HS-5 (cell line): ENCODE results near the gene CPEB2.

Experiments
- DNase-seq: peaks from one replicate; pipeline ENCODE4 v3.0.0-alpha.2; 2012; ENCODE audit warnings: low read depth

Gene CPEB2

DNA sequence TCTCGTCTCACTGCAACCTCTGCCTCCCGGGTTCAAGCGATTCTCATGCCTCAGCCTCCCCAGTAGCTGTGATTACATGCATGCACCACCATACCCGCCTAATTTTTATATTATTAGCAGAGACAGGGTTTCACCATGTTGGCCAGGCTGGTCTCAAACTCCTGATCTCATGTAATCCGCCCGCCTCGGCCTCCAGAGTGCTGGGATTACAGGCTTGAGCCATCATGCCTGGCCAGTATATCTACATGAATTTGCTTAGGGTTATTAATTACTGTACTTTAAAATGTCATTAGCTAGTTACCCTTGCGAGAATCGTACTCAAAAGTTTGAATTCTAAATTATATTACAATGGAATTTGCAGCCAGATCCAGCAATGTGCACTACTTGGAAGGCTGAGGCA, 8.9 kb downstream of the CPEB2 start:
- DNase-seq: no peak

DNA sequence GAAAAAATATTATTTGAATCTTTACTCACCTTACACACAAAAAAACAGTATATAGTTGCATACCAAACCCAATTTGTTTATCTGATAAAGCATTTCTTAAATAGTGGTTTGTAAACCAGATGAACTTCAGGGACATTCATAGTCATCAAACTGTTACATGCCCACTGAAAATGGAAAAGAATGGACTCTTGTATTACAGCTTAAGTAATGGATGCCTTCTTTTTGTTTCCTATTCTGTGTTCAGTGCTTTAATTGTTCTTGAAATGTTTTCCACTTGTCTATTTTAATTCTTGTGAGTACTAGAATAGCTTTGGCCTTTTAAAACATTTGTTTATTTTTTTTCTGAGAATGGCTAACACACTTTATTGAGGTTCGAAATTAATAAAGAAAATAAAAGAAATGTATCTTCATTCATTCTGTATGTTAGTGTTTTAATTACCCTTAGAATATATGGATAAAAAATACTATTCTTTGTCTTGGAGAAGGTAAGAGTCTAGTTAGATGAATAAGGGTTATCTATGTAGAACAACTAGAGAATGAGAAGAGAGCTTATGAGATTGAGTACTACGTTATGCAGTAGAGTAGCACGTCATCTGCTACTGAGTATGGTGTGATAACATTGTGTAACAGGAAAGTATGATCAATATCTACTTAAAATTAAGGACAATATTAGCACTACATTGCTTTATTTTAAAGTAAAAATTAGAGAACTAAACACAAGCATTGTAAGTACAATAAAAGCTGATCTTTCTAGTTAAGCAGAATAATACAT, 9.9 kb downstream of the CPEB2 start:
- no peak for DNase-seq

DNA sequence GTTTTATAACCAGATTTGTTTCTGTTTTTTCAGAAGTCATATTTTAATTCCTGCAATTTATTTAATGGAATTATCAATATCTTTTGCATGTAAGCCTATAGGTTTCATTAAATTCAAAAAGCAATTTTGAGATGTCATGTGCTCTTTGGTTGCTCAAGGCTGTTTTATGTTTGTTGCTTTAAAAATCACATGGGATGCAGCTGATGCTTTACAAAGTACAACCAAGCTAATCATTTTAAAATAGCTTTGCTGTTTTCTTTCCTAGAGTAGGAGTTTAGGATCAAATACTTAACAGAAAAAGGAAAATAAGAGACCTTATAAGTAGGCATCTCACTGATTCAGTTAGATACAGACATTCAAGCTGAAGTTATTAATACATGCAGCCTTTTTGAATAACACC, 11.3 kb downstream of the CPEB2 start:
- DNase-seq: no peak

DNA sequence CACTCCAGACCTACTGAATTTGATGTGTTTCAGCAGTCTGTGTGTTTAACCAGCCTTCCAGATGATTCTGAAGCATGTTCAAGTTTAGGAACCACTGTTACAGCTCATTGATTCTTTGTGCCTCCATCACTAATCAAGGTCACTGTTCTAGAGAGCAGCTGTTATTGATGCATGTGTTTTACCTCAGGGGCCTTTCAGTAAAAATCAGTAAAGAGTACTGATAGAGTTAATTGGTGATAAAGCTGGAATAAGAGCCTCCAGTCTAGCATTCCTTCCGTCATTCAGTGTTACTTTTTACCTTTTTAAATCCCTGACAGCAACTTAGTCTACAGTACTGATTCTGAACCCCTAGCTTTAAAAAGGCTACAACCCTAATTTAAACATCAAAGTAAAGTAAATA, 12.9 kb downstream of the CPEB2 start:
- no peak for DNase-seq

DNA sequence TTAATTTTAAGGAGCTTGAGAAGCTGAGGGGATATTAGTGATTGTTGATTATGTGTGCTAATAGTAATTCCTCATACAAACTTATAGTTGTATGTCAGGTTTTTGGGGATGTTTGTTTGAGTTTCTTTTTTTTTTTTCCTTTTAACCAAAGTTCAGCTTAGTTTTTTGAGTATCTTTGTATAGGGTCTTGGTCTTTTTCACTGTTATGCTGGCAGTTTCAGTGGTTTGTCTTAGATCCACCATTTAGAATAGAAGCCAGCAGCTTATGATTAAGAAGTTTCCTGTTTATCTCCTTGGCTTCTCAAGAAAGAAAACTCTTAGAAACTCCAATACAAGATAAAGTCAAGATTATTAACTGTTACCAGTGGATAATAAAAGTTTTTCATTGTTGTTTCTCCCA, 16.1 kb downstream of the CPEB2 start:
- DNase-seq: no peak

DNA sequence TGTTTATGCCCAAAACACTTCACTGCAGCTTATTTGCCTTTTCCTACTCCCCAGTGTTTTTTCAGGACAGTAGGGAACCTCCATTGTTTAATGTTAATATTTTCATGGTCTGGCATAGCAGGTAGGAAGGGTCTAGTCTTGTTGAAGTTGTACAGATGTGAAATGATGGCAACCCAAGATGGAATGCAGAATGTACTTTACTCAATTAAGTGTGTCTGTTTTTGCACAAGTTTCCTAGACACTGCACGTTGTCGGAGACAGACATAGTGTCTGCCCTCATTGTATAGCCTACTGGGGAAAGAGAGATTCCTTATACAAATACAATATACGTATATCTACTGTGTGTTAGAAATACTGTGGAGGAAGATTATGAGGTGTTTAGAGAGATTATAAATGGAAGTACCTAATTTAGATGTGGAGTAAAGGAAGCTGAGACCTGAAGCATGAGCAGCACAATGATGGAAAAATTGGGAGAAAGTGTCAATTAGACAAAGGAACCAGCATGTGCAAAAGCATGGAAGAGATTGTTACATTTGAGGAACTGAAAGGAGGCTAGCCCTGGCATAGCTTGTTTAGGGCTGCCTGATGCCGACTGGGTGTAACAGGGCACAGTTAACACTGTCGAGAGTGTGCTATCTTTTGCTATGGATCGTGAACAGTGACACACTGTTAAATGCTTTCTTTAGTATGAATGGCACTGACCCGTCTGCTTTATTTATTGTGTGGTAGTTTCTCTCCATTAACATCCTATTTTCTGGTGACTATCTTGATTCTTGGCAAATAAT, 18.4 kb downstream of the CPEB2 start:
- no peak for DNase-seq

DNA sequence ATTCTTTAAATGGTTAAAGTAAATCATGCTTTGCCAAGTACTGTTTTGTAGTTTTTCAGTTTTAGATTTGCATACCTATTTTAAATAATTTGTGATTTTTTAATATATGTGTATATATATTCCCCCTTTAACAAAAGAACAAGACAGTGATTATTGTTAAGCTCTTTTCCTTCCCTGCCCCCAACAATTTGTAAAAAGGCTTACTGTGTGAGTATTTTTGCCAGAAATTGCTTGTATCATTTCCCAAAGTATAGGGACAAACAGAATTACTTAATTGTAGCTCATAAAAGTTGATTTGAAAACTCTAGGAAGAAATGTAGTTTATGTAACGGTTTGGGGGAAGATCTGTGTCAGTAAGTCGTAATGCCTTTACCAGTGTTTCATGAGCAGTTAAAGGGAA, 19.0 kb downstream of the CPEB2 start:
- DNase-seq: no peak

DNA sequence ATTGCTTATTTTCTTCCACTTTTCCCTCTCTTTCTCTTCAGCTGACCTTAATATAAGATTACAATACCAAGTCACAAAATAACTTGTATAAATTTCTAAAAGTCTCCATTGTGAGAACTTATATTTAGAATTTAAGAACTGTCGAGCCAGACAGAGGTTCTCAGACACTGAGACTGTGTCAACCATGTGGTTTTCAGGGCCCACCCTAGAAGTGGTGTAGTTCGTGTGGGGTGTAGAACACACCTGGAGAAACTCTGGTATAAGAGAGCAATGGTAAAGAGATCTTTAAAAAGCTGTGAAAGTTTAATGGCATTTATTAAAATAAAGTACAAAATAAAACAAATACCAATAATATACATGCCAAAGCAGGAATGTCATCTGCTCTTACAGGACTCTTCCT, 19.7 kb downstream of the CPEB2 start:
- no peak for DNase-seq

DNA sequence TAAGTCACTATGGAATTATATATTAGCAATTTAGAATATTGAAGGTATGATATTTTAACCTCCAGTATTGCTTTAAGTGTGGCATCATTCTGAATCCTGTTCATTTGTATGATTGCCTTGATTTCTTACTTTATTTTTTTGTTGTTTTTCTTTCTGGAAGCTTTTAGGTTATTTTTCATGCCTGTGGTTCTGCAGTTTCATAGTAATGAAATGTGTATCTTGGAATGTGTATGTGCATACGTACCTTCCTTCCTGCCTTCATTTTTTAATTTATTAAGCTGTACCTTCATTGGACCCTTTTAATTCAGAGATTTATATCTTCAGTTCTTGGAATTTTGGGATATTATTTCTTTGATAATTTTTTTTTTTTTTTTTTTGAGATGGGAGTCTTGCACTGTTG, 22.1 kb downstream of the CPEB2 start:
- DNase-seq: no peak

DNA sequence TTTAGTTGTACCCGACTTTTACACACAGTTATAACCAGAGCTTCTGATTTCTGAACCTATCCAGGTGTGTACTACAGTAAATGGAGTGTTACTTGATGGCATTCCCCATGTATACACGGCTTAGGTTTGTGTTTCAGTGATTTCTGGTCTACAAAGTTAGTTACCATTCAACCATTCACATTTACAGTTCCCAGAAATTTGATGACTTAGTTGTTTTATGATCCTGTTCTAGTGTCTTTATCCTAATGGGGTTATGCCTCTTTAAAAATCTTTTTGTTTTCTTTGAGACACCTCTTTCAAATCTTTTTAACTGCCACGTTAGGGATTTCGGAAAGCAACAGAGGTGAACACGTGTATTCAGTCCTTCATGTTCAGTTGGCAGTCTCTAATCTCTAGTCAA, 23.4 kb downstream of the CPEB2 start:
- no peak for DNase-seq

DNA sequence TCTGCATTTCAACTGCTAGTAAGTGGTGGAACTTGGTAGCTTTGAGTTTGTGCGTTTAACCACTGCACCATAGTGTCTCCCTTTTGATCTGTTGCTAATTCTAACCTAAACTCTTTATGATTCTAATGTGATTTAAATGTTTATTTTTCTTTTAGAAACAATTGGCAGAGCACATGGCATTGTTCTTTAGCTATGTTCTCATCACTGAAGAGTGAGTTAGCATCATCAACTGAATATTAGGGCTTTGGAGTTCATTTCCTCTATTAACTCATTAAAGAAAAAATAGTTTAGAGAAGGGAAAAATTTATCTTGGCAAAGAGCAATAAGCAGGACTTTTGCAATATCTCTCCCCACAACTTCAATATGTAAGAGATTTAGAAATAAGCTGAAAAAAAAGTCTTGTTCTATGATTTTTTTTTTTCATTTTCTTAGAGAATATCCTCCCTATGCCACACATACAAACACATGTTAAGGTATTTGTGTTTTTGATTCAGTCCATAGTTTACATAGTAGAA, 25.7 kb downstream of the CPEB2 start:
- no peak for DNase-seq

DNA sequence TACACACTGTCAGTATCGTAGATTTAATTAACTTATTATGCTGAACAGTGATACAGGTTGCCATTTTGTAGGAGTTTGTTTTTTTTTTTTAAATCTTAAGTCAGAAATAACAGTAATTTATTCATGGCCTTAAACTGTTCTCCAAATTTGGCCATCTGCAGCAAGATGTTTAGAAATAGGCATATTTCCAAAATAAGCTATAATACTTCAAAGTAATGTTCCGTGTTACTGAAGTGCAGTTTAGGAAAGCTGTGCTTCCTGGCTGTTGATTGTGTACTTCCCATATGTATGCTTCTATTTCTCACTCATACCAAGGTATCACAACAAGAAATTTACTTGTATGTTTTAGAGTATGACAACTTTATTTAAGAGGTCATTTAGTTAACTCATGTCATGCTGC, 28.9 kb downstream of the CPEB2 start:
- DNase-seq: no peak

DNA sequence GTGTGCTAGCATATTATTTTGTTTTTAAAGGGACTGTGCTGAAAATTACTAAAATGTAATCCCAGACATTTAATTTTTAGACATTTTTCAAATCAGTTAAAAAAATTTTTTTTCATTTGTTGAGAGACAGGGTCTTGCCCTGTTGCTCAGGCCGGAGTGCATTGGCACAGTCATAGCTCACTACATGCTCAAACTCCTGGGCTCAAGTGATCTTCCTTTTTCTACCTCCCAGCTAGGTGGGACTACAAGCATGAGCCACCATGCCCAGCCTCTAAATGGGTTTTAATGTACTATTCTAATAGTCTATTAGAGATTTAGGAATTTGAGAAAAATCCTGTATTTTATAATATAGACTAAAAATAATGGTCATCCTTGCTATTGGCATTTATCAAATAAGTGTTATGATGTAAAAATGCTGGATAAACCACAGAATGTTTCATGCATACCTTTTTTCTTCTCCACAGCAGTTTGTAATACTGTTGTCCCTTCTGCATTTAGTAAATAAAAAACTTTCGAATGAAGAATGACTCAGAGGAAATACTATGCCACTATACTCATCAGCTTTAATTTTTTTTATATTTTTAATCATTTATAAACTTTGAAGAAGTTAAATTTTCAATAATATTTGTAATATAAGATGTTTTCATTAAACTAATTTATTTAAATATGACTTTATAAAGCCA, 29.9 kb downstream of the CPEB2 start:
- peak; percentile 33 for DNase-seq

DNA sequence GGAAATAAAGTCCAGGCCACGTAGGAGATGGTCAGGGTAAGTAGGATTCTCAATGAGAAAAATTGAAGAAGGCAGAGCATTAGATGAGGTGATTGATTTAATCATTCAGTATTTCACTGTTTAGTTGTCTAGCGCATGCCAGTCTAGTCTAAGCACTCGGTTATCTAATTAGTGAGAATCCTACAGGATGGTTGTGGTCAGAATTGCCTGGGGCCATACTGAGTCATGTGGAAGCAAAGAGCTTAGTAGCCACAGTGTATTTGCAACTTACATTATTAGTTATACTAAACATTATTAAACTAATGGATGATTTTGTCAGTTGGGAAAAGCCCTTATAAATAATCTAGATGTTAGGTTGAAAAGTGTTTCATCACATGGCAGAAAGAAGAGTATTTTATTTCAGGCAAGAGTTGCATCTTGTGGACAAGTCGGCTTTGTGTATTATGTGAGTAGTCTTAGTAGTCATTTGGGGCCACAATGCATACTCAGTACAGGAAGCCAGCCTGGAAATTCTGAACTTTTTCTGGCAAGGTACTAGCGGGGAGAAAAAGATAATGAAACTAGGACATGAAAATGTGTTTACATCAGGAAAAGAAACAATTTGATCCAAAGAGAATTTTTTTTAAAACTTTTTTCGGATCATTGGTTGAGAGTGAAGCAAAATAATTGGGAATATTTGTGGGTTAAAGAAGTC, 31.9 kb downstream of the CPEB2 start:
- no peak for DNase-seq

DNA sequence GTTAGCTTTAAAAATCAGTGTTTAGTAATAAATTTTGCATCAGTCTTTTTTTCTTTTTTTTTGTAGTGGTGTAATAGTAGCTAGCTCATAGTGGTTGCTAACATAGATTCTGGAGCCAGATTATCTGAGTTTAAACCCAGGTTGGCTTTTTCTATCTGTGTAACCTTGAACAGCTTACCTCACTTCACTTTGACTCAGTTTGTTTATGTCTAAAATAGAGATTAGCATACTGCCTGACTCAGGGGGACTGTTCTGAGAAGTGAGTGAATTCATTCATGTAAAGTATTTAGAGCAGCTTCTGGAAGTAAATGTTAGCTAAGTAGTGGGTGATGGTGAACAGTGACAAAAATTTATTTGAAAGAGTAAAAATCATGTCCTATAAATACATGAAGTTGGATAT, 32.9 kb downstream of the CPEB2 start:
- DNase-seq: no peak

DNA sequence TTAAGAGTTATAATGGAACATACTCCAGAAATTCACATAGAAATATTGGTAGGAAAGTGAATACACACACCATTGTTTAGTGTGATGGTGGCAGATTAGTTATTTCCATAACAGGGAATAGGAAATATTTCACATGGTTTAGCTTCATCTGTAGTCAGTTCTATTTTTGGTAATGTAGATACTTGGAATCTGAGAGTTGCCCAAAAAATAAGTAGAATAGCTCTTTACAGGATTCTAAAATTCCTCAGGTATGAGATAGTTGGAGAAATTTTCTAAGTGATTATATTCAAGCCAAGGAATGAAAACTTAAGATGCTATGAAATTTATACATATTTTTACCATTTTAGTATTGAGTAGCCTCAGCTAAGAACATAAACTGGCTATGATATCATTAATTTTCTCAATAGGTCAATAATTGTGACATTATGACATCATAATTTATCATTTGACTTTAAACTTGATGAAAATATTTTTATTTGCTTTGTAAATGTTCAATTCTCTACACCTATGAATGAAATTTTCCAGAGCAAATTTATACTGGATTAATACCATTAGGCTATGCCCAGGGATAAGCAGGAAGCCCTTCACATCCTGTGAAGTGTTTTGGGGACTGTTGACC, 35.8 kb downstream of the CPEB2 start:
- no peak for DNase-seq

DNA sequence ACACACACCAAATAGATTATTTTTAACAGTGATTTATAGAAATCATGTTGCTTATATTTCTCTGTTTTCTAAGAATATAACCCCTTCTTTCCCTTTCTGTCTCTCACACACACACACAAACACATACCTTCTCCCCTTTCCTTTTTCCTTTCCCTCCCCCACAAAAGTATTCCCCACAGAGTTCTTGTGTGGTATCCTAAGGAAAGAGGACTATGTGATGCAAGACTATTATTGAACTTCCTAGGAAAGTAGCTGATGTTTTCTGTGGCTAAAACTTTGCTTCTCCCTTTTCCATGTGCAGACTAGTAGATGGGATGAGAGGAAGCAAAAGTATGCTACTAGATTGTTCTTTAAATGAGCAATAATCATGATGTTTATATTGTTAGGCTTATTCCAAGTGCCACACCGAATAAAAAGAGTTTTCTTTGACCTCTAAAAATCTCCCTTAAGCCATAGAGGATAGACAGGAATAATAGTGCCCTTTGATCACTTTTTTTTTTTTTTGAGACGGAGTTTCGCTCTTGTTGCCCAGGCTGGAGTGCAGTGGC, 38.7 kb downstream of the CPEB2 start:
- DNase-seq: no peak

DNA sequence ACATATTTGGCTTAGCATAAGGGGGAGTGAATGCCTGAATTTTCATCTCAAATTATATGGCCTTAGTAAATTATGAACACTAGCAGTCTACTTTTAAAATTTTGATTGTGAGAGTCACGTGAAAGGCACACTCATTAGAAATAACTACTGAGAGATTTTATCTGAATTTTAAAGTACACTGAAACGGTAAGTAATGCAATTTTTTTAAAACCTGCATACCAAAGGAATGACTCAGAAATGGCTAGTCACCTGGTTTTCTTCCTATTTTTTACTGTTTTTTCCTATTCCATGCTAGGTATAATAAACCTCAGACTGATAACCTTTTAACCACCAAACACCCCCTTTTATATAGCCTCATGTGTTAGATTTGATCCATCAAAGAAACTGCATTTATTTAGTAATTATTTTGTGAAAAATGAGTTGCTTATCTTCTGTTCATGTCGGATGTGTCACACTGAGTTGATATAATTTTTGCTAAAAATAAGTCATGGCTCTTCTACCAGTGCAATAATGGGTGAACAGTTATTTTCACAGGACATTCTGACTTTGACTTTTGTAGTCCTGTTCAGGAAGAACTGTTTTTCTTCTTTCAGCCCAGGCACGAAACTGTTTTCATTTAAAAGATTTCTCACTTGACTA, 40.4 kb downstream of the CPEB2 start:
- DNase-seq: no peak

DNA sequence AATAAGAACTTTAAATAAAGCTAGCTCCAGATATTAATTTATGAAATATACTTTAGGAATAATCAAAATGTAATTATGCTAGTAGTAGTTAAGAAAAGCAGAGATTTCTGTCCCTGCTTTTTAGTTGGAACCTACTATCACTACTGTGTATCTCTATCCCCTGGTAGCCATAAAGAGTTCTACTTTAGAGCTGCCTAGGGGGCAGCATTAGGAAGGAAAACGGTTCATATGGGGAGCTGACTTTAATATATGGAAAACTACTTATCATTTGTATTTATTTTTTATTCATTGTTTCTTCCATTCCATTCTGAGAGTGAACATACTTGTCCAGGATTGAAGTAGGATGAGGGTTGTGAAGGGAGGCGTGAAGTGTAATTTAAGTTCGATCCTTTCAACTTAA, 40.9 kb downstream of the CPEB2 start:
- DNase-seq: no peak

DNA sequence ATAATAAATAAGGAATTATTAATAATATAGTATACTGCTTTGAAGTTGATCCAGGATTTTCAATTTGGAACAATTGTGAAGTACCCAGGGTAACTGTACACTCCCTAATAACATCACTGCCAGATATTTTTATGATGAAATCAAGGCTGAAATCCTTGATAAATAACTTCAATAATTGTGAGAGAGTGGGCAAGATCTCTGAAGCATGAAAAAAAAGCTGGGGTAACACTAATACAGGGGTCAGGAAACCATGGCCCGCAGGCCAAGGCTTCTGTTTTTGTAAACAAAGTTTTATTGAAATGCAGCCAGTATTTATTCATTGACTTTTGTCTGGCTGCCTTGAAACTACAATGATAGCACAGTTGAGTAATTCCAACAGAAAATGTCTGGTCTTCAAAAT, 41.6 kb downstream of the CPEB2 start:
- DNase-seq: no peak

DNA sequence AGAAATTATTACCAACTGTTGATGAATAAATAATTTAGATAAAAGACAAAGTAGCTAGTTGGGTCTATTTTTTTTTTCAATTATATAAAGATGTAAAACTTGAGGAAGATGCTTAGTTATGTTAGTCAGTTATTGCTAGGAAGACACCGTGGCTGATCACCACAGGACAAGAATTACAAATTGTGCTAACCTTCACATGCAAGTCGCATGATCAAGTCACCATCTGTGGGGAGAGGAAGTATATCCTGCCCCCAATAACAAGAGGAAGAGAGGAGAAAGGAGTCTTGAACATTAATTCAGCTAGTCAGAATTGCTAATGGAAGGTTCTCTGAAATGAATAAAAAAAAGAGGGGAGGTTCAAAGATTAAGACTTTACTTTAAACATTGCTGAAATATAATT, 52.3 kb downstream of the CPEB2 start:
- DNase-seq: no peak
